Vagina (tissue), 2 donors: ENCODE measurements around the gene KRTAP9-3. TPM values are rescaled to one million over a fixed set of nuclear protein-coding genes. Genes with fewer than 3 reads are reported as not detected.

Experiments
- DNase-seq, 2 donors: peaks; one replicate each; pipeline ENCODE4 v3.0.0-alpha.2; 2017; ENCODE audit errors: extremely low spot score in 2 of 2
- H3K27ac ChIP-seq: fragments of 200-600 bp; sonication (generic); one replicate; pipeline ENCODE4 v1.5.1; 2019
- H3K27me3 ChIP-seq: fragments of 200-600 bp; sonication (generic); one replicate; pipeline ENCODE4 v1.5.1; 2019
- H3K36me3 ChIP-seq, 2 donors: fragments of 200-600 bp; sonication (generic); one replicate each; pipeline ENCODE4 v1.5.1; 2017 to 2019
- H3K4me1 ChIP-seq: fragments of 200-600 bp; sonication (generic); one replicate; pipeline ENCODE4 v1.5.1; 2019
- H3K4me3 ChIP-seq, 2 donors: fragments of 200-600 bp; sonication (generic); 1 replicate in 1 of 2; 2 replicates in 1 of 2; pipeline ENCODE4 v1.5.1; 2016 to 2019
- H3K9me3 ChIP-seq: fragments of 200-600 bp; sonication (generic); one replicate; pipeline ENCODE4 v1.5.1; 2019
- POLR2A ChIP-seq, 2 donors: fragments of 450-650 bp; IDR thresholded peaks; one replicate each; pipeline ENCODE4 v1.6.1; 2017; ENCODE audit warnings: antibody characterized with exemption in 2 of 2, mild to moderate bottlenecking in 2 of 2, moderate library complexity in 2 of 2
- POLR2AphosphoS5 ChIP-seq, 2 donors: sonication (generic); formaldehyde crosslinking; IDR thresholded peaks; one replicate each; pipeline ENCODE4 v1.9.0; 2017; ENCODE audit warnings: antibody characterized with exemption in 2 of 2, mild to moderate bottlenecking in 2 of 2, low read depth in 1 of 2; ENCODE audit not compliant: insufficient read depth in 1 of 2
- intact Hi-C: fragments of 100-400 bp; cut with DNase I; formaldehyde crosslinking; loops from one replicate; pipeline ENCODE4 v1.15.1; 2023
- total RNA-seq: library from RNA; depleted of rRNA; stranded (reverse); fragments of >200 nt; gene quantifications from one replicate; pipeline ENCODE4 v1.2.3, GENCODE V29; 2016
- TF ChIP-seq, protein P1 (sequence below), 3 experiments: fragments of 450-650 bp in 2 of 3; fragments of 200-600 bp in 1 of 3; sonication (generic) in 1 of 3; IDR thresholded peaks; one replicate each; pipeline ENCODE4 v1.5.1; 2017 to 2019; ENCODE audit warnings: antibody characterized with exemption in 3 of 3, mild to moderate bottlenecking in 2 of 3, moderate library complexity in 2 of 3

The KRTAP9-3 gene
- total RNA-seq, 1 donor from 2014 or later = not detected

DNA sequence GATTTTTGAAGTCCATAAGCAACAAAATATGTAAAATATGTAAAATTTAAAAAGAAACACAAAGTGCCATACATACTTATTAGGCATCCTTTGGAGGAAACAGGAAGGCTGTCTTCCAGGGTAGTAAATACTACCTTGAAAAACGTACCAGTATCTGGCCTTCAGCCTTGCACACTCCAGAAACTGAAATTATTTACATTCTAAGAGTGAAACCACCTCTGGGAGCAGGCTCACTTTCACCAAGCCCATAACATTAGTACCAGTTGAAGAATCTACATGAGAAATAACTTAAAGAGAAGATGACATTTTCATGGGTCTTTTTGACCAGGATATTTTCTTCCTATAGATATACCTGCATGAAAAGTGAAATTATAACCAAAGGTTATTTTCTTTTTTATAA, 36.2 kb upstream of the KRTAP9-3 start:
- Histone ChIP-seq H3K27ac (no peak overlapping the region), H3K36me3 (no peaks in the 10 kb centered on the region), H3K4me3 (no peak overlapping the region), H3K9me3 (no peaks in the 10 kb centered on the region), H3K4me1 (no peaks in the 10 kb centered on the region), H3K27me3 (no peaks in the 10 kb centered on the region)
- intact Hi-C loops = no loop called here
- no peak for TF ChIP-seq POLR2AphosphoS5 (IDR thresholded peaks at IDR 0.05; ENCODE audit: insufficient read depth in 1 of 2, low read depth in 1 of 2)
- TF ChIP-seq, protein P1, sequence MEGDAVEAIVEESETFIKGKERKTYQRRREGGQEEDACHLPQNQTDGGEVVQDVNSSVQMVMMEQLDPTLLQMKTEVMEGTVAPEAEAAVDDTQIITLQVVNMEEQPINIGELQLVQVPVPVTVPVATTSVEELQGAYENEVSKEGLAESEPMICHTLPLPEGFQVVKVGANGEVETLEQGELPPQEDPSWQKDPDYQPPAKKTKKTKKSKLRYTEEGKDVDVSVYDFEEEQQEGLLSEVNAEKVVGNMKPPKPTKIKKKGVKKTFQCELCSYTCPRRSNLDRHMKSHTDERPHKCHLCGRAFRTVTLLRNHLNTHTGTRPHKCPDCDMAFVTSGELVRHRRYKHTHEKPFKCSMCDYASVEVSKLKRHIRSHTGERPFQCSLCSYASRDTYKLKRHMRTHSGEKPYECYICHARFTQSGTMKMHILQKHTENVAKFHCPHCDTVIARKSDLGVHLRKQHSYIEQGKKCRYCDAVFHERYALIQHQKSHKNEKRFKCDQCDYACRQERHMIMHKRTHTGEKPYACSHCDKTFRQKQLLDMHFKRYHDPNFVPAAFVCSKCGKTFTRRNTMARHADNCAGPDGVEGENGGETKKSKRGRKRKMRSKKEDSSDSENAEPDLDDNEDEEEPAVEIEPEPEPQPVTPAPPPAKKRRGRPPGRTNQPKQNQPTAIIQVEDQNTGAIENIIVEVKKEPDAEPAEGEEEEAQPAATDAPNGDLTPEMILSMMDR (IDR thresholded peaks at IDR 0.05) = no peak
- no peak for TF ChIP-seq POLR2A (IDR thresholded peaks at IDR 0.05)
- no peak for DNase-seq

DNA sequence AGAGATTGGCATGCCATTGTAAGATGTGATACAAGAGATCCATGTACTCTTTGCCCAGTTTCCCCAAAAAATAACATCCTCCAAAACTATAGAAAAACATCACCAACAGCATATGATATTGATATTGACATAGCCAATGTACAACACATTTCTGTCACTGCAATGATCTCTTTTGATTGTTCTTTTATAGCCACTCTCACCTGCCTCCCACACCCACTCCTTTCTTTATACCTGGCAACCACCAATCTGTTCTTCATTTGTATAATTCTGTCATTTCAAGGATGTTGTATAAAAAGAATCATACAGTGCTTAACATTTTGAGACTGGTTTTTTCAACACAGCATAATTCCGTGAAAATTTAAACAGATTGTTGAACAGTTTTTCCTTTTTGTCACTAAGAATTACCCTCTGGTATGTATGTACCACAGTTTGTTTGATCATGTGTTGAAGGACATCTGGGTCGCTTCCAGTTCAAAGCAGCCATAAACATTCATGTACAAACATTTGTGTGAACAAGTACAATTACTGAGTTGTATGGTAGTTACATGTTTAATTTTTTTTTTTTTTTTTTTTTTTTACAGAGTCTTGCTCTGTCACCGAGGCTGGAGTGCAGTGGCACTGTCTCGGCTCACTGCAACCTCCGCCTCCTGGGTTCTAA, 32.7 kb upstream of the KRTAP9-3 start:
- no peak overlapping the region for H3K27ac ChIP-seq
- H3K27me3 ChIP-seq = no peaks in the 10 kb centered on the region
- no peaks in the 10 kb centered on the region for H3K4me1 ChIP-seq
- TF ChIP-seq POLR2A (IDR thresholded peaks at IDR 0.05) = no peak
- TF ChIP-seq, protein P1 (IDR thresholded peaks at IDR 0.05) = no peak
- TF ChIP-seq POLR2AphosphoS5 (IDR thresholded peaks at IDR 0.05; ENCODE audit: insufficient read depth in 1 of 2, low read depth in 1 of 2) = no peak
- intact Hi-C loops = no loop called here
- no peaks in the 10 kb centered on the region for H3K9me3 ChIP-seq
- no peak for DNase-seq
- H3K36me3 ChIP-seq = no peaks in the 10 kb centered on the region
- no peak overlapping the region for H3K4me3 ChIP-seq

GRCh38 chr17:41211845-41212466, 20.3 kb upstream of the KRTAP9-3 start:
- peaks cover 6% of the 10 kb centered on the region for H3K4me1 ChIP-seq
- no peaks in the 10 kb centered on the region for H3K27me3 ChIP-seq
- H3K4me3 ChIP-seq = no peak overlapping the region
- no peak overlapping the region for H3K27ac ChIP-seq
- no peaks in the 10 kb centered on the region for H3K36me3 ChIP-seq
- H3K9me3 ChIP-seq = no peaks in the 10 kb centered on the region
- intact Hi-C loops = no loop called here
- peak in 1 of 2 donors; percentile 63 for TF ChIP-seq POLR2AphosphoS5 (IDR thresholded peaks at IDR 0.05; ENCODE audit: insufficient read depth in 1 of 2, low read depth in 1 of 2)
- TF ChIP-seq, protein P1 (IDR thresholded peaks at IDR 0.05) = no peak
- DNase-seq = no peak

DNA sequence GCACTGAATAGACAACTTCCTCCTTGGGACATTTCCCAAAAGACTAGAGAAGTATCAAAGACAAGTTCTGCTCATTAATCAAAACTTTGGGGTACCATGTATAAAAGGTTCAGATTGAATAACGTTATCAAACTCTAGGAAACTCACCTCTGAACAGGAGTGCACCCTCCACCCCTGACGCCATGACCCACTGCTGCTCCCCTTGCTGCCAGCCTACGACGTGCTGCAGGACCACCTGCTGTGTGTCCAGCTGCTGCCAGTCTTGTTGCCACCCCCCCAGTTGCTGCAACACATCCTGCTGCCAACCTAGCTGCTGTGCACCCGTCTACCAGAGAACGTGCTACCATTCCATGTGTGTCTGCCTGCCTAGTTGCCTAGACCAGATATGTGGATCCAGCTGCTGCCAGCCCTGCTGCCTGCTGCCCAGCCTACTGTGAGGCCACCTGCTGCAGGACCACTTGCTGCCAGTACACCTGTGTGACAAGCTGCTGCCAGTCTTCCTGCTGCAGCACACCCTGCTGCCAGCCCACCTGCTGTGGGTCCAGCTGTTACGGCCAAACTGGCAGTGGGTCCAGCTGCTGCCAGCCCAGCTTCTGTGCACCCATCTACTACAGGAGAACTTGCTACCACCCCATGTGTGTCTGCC, 19.6 kb upstream of the KRTAP9-3 start:
- Histone ChIP-seq H3K4me3 (no peak overlapping the region), H3K27ac (no peak overlapping the region), H3K36me3 (no peaks in the 10 kb centered on the region), H3K27me3 (no peaks in the 10 kb centered on the region), H3K4me1 (peaks cover 6% of the 10 kb centered on the region), H3K9me3 (no peaks in the 10 kb centered on the region)
- intact Hi-C loops = no loop called here
- no peak for TF ChIP-seq POLR2A (IDR thresholded peaks at IDR 0.05)
- no peak for TF ChIP-seq POLR2AphosphoS5 (IDR thresholded peaks at IDR 0.05; ENCODE audit: insufficient read depth in 1 of 2, low read depth in 1 of 2)
- TF ChIP-seq, protein P1 (IDR thresholded peaks at IDR 0.05) = no peak
- DNase-seq = no peak

DNA sequence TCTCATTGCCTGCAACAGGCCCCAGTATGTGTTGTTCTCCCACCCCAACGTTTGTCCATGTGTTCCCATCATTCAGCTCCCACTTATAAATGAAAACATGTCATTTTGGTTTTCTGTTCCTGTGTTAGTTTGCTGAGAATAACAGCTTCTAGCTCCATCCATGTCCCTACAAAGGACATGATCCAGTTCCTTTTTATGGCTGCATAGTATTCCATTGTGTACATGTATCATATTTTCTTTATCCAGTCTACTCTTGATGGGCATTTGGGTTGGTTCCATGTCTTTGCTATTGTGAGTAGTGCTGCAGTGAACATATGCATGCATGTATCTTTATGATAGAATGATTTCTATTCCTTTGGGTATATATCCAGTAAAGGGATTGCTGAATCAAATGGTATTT, 16.6 kb upstream of the KRTAP9-3 start:
- DNase-seq = no peak
- TF ChIP-seq, protein P1 (IDR thresholded peaks at IDR 0.05) = no peak
- TF ChIP-seq POLR2AphosphoS5 (IDR thresholded peaks at IDR 0.05; ENCODE audit: insufficient read depth in 1 of 2, low read depth in 1 of 2) (no peak), POLR2A (IDR thresholded peaks at IDR 0.05) (no peak)
- Histone ChIP-seq H3K36me3 (no peaks in the 10 kb centered on the region), H3K4me1 (peaks cover 6% of the 10 kb centered on the region), H3K27ac (no peak overlapping the region), H3K4me3 (no peak overlapping the region), H3K27me3 (no peaks in the 10 kb centered on the region), H3K9me3 (no peaks in the 10 kb centered on the region)
- intact Hi-C loops = no loop called here
